Activated CD8-positive, alpha-beta memory T cell treated with anti-CD3 and anti-CD28 coated beads, Interleukin-2, amount 50 U/mL, for 1 hour (primary cell): Measurements from ENCODE around the gene SLFN5.
A peak's percentile ranks its signal among the peaks of the same experiment; 100 is the strongest.
"Not testable (repeated sequence)": the region's sequence is repeated elsewhere in the genome, so short reads cannot be mapped to it uniquely, and the experiment has no call there.

ENCODE experiments used
- DNase-seq: peaks from one replicate; pipeline ENCODE4 v3.0.0-alpha.2; 2020; ENCODE audit errors: extremely low read depth

Gene SLFN5

DNA sequence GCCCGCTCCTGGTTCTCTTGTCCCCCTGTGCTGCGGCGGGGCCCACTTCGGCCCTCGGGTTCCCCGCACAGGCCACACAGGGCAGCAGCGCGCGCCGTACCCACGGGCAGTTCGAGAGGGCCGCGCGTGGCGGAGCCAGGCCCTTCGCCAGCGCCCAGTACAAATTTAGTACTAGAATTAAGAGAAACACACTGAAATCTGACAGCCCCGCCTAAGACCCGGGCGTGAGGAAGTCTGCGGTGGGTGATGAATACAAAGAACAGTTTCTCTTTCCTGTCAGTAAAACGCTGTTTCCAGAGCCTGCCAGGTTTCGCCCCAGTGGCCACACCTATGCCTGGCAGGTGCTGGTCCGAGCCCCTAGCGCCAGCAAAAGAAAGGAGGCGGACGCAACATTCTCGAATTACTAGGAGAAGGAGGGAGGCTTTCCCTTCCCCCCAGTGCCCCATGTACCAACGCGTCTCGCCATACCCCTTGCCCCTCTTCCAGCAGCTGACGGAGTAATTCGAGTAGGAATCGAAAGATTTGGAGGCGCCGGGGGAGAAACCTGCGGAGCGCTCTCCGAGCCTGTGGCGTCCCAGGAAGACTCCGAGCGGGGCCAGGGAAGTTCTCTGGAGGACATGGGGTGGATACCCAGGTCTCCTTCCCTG is 591 bp upstream of the SLFN5 start:
- DNase-seq: peak; percentile 71

DNA sequence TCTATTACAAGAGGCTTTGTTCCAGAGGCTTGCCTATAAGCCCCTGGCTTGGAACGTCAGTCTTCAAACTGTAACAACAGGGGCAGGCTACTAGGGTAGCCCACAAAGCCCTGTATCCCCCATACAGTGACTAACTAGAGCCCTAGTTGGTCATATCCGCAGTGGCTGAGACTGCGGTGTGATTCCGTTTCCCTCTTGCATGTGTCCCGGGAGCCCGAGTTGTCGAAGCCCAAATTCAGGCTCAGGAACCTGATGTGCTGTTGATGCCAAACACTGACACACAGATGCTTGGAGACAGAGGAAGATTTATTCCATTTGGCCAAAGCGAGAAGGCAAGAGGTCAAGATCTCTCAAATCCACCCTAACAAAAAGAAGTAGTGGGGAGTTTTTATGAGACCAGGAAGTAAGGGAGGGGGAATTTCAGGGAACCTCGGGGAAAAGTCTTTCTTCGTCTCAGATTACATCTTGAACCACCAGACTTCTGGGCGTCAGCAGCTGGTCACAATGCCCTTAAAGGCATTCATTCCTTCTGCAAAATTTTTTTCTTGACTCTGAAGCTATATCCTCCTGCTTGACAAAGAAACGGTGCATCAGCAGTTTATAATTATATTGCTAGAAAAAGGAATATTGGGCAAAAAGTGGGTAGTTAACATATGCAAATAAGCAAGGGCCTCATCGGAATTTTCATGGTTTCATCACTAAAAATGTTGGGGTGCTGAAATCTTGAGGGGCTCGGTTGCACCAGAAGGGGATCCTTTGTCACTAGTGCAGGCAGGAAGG is 879 bp downstream of the SLFN5 start:
- peak; percentile 30 for DNase-seq

DNA sequence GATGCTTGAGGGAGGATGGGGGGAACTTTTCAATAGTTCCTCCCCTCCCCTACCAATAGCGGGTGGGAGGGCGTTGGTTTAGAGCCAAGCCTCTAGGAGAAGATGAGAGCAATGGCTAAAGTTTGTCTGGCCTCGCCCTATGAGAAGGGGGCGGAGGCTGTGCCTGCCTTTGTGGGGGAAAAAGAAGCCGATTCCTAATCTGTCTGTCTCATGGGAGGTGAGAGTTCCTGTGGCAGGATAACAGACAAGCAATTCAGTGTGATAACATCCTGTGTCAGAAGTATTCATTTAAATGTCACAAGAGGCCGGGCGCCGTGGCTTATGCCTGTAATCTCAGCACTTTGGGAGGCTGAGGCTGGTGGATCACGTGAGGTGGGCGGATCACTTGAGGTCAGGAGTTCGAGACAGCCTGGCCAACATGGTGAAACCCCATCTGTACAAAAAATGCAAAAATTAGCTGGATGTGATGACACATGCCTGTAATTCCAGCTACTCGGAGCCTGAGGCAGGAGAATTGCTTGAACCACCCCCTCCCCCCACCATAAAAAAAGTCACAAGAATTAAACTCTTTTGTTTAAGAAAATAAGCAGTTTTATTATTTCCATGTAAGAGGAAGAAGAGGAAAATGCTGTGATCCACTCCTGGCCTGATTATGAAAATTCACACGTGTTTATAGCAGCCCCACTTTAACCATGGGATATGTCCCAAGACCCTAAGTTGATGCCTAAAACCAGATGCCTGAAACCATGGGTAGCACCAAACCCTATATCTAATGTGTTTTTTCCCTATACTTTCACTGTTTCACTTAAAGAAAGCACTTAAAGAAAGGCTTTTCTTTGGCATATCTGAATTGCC is 1.7 kb downstream of the SLFN5 start:
- DNase-seq: peak; percentile 74

DNA sequence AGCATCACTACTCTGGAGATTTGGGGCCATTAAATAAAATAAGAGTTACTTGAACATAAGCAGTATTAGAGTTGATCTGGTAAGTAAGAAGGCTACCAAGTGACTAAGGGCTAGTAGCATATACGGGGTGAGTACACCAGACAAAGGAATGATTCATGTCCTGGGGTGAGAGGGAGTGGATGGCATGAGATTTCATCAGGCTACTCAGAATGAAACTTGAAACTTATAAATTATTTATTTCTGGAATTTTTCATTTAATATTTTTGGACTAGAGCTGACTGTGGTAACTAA is 2.3 kb downstream of the SLFN5 start:
- no peak for DNase-seq

DNA sequence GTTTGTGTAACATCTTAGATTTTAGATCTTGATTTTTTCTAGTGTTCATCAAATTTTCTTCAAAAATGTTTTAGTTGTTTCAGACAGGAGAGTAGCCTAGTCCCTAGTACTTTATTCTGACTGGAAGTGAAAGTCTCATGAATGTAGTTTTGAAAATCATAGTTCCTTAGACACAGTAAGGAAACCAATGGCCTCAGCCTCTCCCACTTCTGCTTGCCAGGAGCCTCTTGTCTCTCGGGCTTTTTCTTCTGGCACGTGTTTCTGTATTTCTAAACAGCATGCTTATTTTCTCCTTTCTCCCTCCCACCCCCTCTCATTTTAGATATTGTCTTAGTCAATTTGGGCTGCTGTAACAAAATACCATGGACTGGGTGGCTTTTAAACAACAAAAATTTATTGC is 9.8 kb downstream of the SLFN5 start:
- DNase-seq: no peak

DNA sequence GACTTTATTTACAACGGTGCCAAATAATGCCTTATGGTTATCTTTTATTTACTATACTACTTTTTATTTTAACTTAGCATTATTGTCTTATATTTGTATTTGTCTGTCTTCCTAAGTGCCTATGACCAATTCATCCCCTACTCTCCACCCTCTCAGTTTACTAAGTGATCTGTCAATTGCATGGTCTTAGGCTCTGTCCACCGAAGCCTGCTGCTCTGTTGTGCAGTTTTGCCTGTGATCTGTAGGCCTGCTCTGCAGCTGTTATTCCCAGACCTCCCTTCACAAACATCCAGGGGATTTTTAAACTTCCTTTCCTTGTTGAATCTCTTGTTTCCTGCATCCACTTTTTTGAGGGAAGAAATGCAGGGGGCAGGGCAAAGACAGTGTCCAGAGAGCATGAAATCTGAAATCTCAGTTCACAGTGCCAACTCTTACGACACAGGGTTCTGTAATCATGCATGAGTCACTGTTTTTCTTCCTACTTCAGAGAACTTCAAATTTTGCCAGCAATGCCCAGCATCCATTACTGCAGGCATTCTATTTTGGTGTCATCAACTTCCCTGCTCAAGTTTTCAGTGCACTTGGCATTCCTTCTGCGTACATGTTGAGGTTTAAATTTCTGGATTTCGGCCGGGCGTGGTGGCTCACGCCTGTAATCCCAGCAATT is 11.4 kb downstream of the SLFN5 start:
- no peak for DNase-seq

DNA sequence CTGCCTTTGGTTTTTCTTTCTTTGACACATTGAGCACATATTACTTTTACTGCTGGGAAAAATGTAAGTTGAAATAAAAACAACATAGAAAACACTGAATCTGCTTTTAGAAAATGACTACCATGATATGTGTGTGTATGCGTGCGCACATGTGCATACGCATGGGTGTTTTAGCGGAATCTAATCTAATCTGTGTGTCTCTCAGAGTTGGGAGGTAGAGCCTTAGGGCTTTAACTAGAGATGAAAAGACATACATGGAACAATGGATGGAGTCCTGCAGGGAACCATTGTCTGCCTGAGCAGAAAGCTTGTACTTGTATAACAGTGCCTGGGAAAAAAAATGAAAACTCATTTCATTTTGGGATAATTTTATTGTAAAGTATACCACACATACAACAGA is 12.4 kb downstream of the SLFN5 start:
- DNase-seq: no peak

DNA sequence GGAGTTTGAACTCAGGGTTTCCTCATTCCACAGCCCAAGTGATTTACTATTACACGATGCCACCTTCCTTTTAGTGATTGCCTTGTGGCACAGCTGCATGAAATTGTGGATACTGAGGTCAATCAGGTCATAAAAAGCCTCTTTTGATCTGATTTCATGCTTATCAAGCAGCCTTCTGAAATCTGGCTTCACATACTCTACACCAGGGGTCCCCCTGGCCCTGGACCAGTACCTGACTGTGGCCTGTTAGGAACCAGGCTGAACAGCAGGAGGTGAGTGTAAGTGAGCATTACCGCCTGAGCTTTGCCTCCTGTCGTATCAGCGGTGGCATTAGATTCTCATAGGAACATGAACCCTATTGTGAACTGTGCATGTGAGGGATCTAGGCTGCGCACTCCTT is 13.8 kb downstream of the SLFN5 start:
- DNase-seq: no peak

DNA sequence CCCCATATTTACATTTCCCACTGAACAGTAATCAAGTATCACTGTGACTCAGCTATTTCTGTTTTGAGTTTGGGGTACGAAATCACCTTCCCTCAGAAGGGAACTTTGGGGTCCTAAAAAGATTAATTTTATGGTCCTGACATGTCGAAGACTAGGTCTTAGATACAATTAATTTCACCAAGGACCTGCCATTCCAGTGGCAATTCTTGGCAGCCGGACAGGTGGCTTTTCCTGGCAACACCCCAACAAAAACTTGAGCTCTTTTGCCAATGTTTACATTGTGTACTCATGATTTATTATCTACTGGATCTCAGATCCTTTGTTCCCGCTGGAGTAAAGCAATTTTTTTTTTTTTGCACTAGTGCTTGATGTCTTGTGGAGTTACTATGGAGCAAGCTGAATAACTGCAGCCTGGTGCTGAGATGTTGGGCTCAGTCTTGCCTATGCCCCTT is 14.4 kb downstream of the SLFN5 start:
- DNase-seq: no peak

DNA sequence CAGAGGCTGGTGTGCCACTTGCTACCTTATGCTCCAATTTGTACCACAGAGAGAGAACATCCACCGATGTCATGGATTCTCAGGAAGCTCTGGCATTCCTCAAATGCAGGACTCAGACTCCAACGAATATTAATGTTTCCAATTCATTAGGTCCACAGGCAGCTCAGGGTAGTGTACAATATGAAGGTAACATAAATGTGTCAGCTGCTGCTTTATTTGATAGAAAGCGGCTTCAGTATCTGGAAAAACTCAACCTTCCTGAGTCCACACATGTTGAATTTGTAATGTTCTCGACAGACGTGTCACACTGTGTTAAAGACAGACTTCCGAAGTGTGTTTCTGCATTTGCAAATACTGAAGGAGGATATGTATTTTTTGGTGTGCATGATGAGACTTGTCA is 16.1 kb downstream of the SLFN5 start:
- DNase-seq: no peak

DNA sequence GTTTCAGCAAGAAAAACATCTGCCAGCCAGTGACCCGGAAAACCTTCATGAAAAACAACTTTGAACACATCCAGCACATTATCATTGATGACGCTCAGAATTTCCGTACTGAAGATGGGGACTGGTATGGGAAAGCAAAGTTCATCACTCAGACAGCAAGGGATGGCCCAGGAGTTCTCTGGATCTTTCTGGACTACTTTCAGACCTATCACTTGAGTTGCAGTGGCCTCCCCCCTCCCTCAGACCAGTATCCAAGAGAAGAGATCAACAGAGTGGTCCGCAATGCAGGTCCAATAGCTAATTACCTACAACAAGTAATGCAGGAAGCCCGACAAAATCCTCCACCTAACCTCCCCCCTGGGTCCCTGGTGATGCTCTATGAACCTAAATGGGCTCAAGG is 22.2 kb downstream of the SLFN5 start:
- DNase-seq: no peak

DNA sequence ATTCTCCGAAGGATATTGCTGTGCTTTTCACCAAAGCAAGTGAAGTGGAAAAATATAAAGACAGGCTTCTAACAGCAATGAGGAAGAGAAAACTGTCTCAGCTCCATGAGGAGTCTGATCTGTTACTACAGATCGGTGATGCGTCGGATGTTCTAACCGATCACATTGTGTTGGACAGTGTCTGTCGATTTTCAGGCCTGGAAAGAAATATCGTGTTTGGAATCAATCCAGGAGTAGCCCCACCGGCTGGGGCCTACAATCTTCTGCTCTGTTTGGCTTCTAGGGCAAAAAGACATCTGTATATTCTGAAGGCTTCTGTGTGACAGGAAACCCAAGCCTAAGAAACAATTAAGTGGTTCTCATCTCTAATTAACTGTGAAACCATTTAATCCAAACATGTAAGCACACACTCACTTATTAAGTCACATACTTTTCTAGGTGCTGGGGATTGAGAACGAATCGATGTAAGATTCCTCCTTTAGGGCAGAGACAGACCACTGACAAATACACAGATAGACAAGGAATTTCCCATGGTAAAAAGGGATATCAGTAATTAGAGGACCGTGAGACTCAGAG is 22.8 kb downstream of the SLFN5 start:
- no peak for DNase-seq

DNA sequence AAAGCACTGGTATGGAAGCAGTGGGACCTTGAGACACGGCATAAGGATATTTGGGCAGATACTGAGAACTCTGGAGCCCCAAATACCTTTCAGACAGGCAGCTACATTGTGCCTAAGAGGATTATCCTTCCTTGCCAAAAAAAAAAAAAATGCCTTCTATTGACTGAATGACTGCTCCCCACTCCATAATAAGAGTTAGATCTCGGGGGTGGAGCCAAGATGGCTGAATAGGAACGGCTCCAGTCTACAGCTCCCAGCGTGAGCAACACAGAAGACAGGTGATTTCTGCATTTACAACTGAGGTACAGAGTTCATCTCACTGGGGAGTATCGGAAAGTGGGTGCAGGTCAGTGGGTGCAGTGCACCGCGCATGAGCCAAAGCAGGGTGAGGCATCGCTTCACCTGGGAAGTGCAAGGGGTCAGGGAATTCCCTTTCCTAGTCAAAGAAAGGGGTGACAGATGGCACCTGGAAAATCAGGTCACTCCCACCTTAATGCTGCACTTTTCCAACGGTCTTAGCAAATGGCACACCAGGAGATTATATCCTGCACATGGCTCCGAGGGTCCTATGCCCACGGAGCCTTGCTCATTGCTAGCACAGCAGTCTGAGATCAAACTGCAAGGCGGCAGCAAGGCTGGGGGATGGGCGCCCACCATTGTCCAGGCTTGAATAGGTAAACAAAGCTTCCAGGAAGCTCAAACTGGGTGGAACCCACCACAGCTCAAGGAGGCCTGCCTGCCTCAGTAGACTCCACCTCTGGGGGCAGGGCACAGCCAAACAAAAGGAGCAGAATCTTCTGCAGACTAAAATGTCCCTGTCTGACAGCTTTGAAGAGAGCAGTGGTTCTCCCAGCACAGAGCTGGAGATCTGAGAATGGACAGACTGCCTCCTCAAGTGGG is 31.5 kb downstream of the SLFN5 start:
- not testable (repeated sequence) for DNase-seq

DNA sequence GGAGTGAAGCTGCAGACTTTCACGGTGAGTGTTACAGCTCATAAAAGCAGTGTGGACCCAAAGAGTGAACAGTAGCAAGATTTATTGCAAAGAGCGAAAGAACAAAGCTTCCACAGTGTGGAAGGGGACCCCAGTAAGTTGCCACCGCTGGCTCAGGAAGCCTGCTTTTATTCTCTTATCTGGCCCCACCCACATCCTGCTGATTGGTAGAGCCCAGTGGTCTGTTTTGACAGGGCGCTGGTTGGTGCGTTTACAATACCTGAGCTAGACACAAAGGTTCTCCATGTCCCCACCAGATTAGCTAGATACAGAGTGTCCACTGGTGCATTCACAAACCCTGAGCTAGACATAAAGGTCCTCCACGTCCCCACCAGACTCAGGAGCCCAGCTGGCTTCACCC is 35.6 kb downstream of the SLFN5 start:
- DNase-seq: not testable (repeated sequence)

DNA sequence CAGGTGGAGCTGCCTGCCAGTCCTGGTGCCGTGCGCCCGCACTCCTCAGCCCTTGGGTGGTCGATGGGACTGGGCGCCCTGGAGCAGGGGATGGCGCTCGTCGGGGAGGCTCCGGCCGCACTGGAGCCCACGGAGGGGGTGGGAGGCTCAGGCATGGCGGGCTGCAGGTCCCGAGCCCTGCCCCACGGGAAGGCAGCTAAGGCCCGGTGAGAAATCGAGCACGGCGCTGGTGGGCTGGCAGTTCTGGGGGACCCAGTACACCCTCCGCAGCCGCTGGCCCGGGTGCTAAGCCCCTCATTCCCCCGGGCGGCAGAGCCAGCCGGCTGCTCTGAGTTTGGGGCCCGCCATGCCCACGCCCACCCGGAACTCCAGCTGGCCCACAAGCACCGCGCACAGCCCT is 36.0 kb downstream of the SLFN5 start:
- not testable (repeated sequence) for DNase-seq

DNA sequence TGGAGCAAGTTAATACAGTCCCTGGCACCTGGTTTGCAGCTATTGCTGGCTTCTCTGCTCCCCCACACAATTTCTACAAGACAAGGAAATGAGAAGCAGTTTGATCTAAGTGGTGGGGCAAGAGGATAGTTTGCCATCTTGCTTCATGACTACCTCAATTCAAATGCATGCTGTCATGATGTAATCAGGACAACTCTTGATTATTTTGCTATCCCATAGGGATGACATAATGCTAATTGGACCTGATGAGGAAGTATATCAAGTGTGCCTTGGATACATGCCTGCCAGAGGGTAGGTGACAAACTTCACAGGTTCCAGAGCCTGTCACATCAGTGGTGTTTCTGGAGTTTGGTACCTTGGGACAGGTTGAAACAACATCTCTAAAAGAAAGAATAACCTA is 40.9 kb downstream of the SLFN5 start:
- no peak for DNase-seq

DNA sequence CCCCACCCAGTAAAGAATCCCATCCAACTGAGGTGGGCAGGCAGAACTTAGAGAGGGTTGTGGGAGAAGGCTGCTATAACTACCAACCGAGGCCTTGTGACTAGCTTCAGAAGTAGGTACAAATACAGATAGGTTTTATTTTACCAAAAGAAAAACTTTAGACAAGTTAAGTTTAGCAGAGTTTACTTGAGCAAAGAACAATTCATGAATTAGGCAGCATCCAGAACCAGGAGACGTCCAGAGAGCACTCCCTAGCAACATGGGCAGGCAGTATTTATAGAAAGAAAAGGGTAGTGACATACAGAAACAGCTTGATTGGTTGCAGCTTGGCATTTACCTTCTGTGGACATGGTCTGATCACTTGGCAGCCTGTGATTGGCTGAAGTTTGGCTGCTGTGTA is 42.1 kb downstream of the SLFN5 start:
- DNase-seq: no peak

DNA sequence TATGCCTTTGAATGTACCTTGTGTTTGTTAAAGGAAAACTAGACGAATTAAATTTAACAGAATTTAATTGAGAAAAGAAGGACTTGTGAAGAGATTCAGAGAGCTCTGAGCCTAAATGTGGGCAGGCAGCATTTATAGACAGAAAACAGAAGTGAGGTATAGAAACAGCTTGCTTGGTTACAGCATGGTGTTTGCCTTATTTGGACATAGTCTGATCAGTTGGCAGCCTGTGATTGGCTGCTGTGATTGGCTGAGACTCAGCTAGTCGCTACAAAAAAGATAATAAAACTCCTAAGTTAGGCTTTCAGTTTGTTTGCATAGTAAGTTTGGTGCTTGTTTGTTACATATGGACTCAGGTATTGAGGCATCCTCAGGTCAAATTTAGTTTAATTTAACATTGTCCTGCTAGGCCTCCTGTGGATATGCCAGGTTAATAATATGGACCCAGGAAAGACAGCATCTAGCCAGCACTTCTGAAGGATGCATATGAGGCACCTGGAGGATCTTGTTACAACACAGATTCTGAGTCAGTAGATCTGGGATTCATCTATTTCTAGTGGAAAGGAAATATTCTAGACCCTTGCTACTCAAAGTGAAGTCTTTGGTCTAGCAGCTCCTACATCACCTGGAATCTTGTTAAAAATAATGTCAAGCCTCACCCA is 43.4 kb downstream of the SLFN5 start:
- DNase-seq: no peak

DNA sequence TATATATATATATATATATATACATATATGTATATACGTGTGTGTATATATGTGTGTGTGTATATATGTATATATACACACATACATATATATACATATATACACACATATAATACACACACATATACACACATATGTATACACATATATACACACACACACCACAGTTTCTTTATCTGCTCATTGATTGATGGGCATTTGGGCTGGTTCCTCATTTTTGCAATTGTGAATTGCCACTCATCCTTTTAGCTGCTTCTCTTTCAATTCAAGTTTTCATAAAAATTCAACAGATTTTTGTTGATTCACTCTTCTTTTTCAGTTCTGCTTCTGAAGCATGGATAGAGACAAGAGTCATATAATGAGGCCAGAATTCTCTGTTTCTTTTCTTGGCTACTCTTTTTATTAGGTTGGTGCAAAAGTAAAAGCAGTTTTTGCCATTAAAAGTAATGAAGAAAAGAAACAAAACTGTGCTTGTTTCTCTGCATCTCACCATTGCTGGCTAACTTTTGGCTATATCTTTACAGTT is 44.5 kb downstream of the SLFN5 start:
- no peak for DNase-seq

DNA sequence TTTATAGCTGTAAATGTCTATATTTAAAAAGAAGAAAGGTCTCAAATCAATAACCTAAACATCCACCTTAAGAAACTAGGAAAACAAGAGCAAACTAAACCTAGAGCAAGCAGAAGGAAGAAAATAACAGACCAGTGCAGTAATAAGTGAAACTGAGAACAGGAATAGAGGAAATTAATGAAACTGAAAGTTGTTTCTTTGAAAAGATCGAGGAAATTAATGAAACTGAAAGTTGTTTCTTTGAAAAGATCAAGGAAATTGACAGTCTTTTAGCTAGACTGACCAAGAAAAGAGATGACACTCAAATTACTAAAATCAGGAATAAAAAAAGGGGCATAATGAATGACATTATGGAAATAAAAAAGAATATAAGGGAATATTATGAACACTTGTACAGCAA is 46.4 kb downstream of the SLFN5 start:
- no peak for DNase-seq
